Calu3 (cell line): ENCODE measurements around the gene FLNA. TPM values are rescaled to one million over a fixed set of nuclear protein-coding genes. Genes with fewer than 3 reads are reported as not detected.

Experiments used
- Bru-seq: library from RNA; stranded (reverse); fragments of 400-500 nt; gene quantifications from one replicate; lab custom pipeline; 2021; lab: Mats Ljungman, UMichigan
- BruChase-seq, 2 experiments: library from RNA; stranded (reverse); fragments of 400-500 nt; gene quantifications; one replicate each; lab custom pipeline; 2021; lab: Mats Ljungman, UMichigan
- BruUV-seq: library from RNA; stranded (reverse); fragments of 400-500 nt; replicated peaks from 2 replicates; lab custom pipeline; 2021; lab: Mats Ljungman, UMichigan
- CTCF ChIA-PET: fragments of 300-600 bp; sonication (Branson Sonifier 250); formaldehyde crosslinking; loops from one replicate; lab custom pipeline; 2022; ENCODE audit warnings: antibody characterized with exemption; lab: Charles Lee
- DNase-seq: peaks from one replicate; pipeline ENCODE4 v3.0.0; 2022
- H3K27ac Mint-ChIP-seq: one replicate; pipeline ENCODE4 v1.8.0; 2022; ENCODE audit warnings: mixed read lengths; ENCODE audit not compliant: unreplicated experiment
- H3K27me3 Mint-ChIP-seq: one replicate; pipeline ENCODE4 v1.8.0; 2022; ENCODE audit warnings: mixed read lengths; ENCODE audit not compliant: unreplicated experiment
- H3K36me3 Mint-ChIP-seq: one replicate; pipeline ENCODE4 v1.8.0; 2022; ENCODE audit warnings: mild to moderate bottlenecking, moderate library complexity, mixed read lengths; ENCODE audit not compliant: insufficient read depth, unreplicated experiment
- H3K4me1 Mint-ChIP-seq: one replicate; pipeline ENCODE4 v1.8.0; 2022; ENCODE audit warnings: mild to moderate bottlenecking, low read depth, mixed read lengths; ENCODE audit not compliant: unreplicated experiment
- H3K4me3 Mint-ChIP-seq: one replicate; pipeline ENCODE4 v1.8.0; 2022; ENCODE audit warnings: mild to moderate bottlenecking, low read depth, moderate library complexity, mixed read lengths; ENCODE audit not compliant: unreplicated experiment
- H3K9me3 Mint-ChIP-seq: one replicate; pipeline ENCODE4 v1.8.0; 2022; ENCODE audit warnings: low read depth, mixed read lengths; ENCODE audit not compliant: unreplicated experiment
- intact Hi-C: fragments of 100-400 bp; cut with micrococcal nuclease; formaldehyde crosslinking; loops from one replicate; pipeline ENCODE4 v1.10.0; 2022; ENCODE audit not compliant: unreplicated experiment
- long read RNA-seq: library from polyadenylated mRNA; stranded (forward); transcript quantifications from one replicate; pipeline ENCODE4 v2.0.0, GENCODE V29; 2022
- total RNA-seq: library from RNA; stranded (reverse); gene quantifications from 2 replicates; pipeline ENCODE4 v1.2.3, GENCODE V29; 2022
- TF ChIP-seq, protein P1 (sequence below): fragments of 200-600 bp; IDR thresholded peaks from one replicate; pipeline ENCODE4 v1.8.0; 2022; ENCODE audit warnings: antibody characterized with exemption; ENCODE audit not compliant: unreplicated experiment

FLNA gene, protein sequence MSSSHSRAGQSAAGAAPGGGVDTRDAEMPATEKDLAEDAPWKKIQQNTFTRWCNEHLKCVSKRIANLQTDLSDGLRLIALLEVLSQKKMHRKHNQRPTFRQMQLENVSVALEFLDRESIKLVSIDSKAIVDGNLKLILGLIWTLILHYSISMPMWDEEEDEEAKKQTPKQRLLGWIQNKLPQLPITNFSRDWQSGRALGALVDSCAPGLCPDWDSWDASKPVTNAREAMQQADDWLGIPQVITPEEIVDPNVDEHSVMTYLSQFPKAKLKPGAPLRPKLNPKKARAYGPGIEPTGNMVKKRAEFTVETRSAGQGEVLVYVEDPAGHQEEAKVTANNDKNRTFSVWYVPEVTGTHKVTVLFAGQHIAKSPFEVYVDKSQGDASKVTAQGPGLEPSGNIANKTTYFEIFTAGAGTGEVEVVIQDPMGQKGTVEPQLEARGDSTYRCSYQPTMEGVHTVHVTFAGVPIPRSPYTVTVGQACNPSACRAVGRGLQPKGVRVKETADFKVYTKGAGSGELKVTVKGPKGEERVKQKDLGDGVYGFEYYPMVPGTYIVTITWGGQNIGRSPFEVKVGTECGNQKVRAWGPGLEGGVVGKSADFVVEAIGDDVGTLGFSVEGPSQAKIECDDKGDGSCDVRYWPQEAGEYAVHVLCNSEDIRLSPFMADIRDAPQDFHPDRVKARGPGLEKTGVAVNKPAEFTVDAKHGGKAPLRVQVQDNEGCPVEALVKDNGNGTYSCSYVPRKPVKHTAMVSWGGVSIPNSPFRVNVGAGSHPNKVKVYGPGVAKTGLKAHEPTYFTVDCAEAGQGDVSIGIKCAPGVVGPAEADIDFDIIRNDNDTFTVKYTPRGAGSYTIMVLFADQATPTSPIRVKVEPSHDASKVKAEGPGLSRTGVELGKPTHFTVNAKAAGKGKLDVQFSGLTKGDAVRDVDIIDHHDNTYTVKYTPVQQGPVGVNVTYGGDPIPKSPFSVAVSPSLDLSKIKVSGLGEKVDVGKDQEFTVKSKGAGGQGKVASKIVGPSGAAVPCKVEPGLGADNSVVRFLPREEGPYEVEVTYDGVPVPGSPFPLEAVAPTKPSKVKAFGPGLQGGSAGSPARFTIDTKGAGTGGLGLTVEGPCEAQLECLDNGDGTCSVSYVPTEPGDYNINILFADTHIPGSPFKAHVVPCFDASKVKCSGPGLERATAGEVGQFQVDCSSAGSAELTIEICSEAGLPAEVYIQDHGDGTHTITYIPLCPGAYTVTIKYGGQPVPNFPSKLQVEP (N-terminal part only)
- total RNA-seq, result 973 and 1,240 TPM in 2 replicates
- Bru-seq, nascent RNA, result percentile 83 among the genes with signal in this experiment
- percentile 98 among the genes with signal in this experiment for BruChase-seq, experiment 1, labeled RNA remaining after a 6-hour chase
- percentile 98 among the genes with signal in this experiment for BruChase-seq, experiment 2, labeled RNA remaining after a 2-hour chase
- long read RNA-seq, full-length matches to known transcripts, result 36 of 217 reads
- long read RNA-seq, partial matches to known transcripts, result 130 of 217 reads
- long read RNA-seq, other reads (novel, unspliced or antisense), result 51 of 217 reads

DNA sequence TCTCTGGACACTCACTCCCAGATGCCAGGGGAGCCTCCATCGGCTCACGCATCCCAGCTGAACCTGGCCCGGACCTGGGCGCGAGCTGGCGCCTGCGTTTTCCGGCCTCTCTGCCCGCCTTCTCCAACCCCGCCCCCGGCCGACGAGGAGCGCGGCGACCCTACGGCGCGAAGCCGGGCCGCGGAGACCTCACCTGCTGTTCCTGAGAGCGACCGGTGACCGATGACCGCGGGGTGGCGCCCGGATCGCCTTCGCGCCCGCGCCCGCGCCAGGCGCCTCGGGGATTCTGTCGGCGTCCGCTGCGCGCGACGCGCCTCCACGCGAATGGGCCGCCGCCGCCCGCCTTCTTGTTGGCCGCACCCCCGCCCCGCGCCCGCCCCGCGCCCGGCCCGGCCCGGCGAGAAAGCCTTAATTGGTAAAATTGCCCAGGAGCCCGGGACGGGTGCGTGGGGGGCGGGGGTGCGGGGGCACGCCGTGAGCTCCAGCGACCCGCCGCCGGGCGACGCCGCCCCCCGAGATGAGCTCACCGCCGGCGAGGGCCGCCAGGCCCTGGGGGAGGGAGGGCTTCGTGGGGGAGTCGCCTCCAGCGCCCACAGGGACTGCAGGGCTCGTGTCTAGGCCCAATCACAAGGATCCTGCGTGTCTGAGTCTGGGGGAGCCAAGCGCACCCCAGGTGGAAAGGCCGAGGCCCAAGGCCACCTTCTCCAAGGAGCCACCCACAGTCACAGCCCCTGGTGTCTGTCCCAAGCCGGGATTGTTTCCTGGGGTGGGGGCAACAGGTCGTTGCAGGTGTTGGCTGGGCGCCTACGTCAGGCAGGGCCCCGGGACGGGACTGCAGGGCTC is at the start of gene FLNA:
FLNA (minus strand) TSS at position 322 of the 843 bp plus-strand sequence. CDS start 3,389 bp downstream, outside the sequence.
- peak within 1 kb of the TSS; percentile 80 for H3K27ac Mint-ChIP-seq
- BruUV-seq, result no TSS peak
- peaks cover 68% of the 10 kb centered on the region for H3K36me3 Mint-ChIP-seq
- TF ChIP-seq, protein P1, sequence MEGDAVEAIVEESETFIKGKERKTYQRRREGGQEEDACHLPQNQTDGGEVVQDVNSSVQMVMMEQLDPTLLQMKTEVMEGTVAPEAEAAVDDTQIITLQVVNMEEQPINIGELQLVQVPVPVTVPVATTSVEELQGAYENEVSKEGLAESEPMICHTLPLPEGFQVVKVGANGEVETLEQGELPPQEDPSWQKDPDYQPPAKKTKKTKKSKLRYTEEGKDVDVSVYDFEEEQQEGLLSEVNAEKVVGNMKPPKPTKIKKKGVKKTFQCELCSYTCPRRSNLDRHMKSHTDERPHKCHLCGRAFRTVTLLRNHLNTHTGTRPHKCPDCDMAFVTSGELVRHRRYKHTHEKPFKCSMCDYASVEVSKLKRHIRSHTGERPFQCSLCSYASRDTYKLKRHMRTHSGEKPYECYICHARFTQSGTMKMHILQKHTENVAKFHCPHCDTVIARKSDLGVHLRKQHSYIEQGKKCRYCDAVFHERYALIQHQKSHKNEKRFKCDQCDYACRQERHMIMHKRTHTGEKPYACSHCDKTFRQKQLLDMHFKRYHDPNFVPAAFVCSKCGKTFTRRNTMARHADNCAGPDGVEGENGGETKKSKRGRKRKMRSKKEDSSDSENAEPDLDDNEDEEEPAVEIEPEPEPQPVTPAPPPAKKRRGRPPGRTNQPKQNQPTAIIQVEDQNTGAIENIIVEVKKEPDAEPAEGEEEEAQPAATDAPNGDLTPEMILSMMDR, result no peak
- peak within 1 kb of the TSS; percentile 79 for H3K4me3 Mint-ChIP-seq
- intact Hi-C loops, result no loop called here
- no peaks in the 10 kb centered on the region for H3K4me1 Mint-ChIP-seq
- DNase-seq, result peak; percentile 72
- CTCF ChIA-PET, result no interaction called here
- no peaks in the 10 kb centered on the region for H3K9me3 Mint-ChIP-seq
- H3K27me3 Mint-ChIP-seq, result no peaks in the 10 kb centered on the region

GRCh38 chrX:154420402-154420756 is 45.9 kb upstream of the FLNA start:
- no peak for DNase-seq
- H3K36me3 Mint-ChIP-seq, result peaks cover 30% of the 10 kb centered on the region
- no peak overlapping the region for H3K27ac Mint-ChIP-seq
- no peaks in the 10 kb centered on the region for H3K4me1 Mint-ChIP-seq
- intact Hi-C loops, result no loop called here
- H3K4me3 Mint-ChIP-seq, result no peak overlapping the region
- TF ChIP-seq, protein P1, result no peak
- no peaks in the 10 kb centered on the region for H3K27me3 Mint-ChIP-seq
- no peaks in the 10 kb centered on the region for H3K9me3 Mint-ChIP-seq
- BruUV-seq, result no TSS peak
- CTCF ChIA-PET, result no interaction called here

DNA sequence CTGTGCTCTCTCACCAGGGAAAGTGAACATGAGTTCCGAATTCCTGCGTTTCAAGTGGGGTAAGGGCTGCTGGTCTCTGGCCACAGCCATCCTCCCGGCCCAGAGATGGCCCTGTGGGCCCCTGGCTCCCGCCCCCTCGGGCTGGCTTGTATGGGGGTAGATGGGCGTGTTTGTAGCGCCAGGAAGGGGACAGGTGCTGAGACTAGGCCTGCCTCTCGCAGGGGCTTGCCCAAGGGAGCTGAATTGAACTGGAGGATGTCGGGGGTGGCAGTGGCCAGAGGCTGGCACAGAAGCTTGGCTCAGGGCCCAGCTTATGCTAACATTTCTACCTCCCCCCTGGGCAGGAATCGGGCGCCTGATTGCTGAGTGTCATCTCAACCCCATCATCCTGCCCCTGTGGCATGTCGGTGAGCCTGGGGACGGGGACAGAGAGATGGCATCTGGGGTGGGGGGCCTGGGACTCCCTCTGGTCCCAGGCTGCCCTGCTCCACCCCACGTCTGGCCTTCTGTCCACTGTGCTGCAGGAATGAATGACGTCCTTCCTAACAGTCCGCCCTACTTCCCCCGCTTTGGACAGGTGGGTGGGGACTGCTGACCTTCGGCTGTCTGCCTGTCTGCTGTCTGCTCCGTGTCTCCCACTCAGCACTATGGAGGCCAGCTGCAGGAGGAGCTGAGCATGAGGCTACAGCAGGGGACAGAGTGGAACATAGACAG is 45.4 kb upstream of the FLNA start:
- Mint-ChIP-seq H3K36me3 (peaks cover 30% of the 10 kb centered on the region), H3K9me3 (no peaks in the 10 kb centered on the region), H3K4me1 (no peaks in the 10 kb centered on the region), H3K27me3 (no peaks in the 10 kb centered on the region), H3K27ac (no peak overlapping the region), H3K4me3 (no peak overlapping the region)
- DNase-seq, result no peak
- CTCF ChIA-PET, result no interaction called here
- BruUV-seq, result no TSS peak
- intact Hi-C loops, result no loop called here
- TF ChIP-seq, protein P1, result no peak
